Umbilical cord (tissue), 2 donors: ENCODE measurements around the gene MAPKAPK5. TPM values are rescaled to one million over a fixed set of nuclear protein-coding genes. Genes with fewer than 3 reads are reported as not detected.
"Not testable (repeated sequence)": the region's sequence is repeated elsewhere in the genome, so short reads cannot be mapped to it uniquely, and the experiment has no call there.

ENCODE experiments used
- DNase-seq: peaks from one replicate; pipeline ENCODE4 v3.0.0-alpha.2; 2015; ENCODE audit warnings: low spot score
- total RNA-seq: library from RNA; depleted of rRNA; stranded (reverse); fragments of >200 nt; gene quantifications from one replicate; pipeline ENCODE4 v1.2.3, GENCODE V29; 2014; ENCODE audit warnings: low replicate concordance; ENCODE audit not compliant: insufficient read depth

The MAPKAPK5 gene
- total RNA-seq, 1 donor from 2014 or later, result 23.1 TPM

DNA sequence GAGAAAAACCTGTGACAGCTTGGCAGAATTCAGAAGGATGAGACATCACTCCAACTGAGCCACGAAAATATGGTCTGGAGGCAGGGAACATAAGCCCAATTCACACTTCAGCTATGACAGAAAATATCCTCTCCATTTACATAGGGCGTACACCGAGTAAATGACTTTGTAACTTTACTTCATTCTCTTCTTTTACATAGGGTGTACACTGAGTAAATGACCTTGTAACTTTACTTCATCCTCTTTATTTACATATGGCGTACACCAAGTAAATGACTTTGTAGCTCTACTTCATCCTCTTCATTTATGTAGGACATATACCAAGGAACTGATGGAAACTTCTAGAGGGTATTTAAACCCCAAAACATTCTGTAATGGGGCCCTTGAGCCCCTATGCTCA, 14.1 kb upstream of the MAPKAPK5 start:
- no peak for DNase-seq

DNA sequence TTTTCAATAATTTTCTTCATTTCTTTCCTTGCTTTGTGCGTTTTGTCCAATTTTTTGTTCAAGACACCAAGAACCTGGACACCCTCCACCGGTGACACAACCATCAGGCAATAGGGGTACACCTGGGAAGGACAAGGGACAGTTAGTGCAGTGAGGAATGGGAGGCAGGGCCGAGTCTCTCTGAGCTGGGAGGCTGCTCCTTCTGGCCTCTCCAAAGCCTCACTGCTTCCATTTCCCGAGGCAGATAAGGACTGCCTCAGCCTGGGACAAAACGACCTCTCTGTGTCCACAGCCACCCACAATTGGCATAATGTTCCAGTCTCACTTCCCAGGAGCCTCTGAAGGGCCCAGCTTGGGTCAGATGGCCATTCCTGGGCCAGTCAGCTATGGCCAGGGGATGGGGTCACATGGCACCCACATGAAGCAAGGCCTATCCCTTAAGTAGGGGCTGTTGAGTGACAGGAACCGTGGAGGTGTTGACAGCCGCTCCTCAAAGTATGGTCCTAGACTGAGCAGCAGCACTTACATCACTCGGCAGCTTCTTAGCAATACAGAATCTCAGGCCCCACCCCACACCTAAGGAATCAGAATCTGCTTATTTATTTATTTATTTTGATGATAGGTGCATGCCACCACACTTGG, 13.6 kb upstream of the MAPKAPK5 start:
- DNase-seq, result no peak

- DNase-seq, result not testable (repeated sequence)
Observed at GRCh38 chr12:111829635-111830034, 12.4 kb upstream of the MAPKAPK5 start.

GRCh38 chr12:111834740-111835386, 7.2 kb upstream of the MAPKAPK5 start:
- not testable (repeated sequence) for DNase-seq

DNA sequence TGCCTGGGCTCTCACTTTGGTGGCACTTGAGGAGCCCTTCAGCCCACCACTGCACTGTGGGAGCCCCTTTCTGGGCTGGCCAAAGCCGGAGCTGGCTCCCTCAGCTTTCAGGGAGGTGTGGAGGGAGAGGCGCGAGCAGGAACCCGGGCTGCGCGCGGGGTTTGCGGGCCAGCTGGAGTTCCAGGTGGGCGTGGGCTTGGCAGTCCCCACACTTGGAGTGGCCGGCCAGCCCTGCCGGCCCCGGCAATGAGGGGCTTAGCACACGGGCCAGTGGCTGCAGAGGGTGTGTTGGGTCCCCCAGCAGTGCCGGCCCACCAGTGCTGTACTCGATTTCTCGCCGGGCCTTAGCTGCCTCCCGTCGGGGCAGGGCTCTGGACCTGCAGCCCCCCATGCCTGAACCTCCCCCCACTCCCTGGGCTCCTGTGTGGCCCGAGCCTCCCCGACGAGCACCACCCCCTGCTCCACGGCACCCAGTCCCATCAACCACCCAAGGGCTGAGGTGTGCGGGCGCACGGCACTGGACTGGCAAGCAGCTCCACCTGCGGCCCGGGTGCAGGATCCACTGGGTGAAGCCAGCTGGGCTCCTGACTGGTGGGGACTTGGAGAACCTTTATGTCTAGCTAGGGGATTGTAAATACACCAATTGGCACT, 6.4 kb upstream of the MAPKAPK5 start:
- not testable (repeated sequence) for DNase-seq

DNA sequence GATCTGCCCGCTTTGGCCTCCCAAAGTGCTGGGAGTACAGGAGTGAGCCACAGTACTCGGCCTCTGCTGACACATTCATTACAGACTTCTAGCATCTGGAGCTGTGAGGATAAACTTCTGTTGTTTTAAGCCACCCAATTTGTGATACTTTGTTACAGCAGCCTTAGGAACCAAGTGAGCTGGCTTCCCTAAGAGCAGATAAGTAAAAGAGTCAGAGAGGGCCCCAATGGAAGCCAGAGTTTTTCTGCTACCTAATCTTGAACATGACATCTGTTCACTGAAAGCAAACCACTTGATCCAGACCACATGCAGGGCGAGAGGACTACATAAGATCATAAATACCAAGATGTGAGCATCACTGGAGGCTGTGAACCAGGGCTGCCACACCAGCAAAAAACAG, 3.7 kb upstream of the MAPKAPK5 start:
- DNase-seq, result peak; percentile 40

GRCh38 chr12:111840807-111841206, 1.2 kb upstream of the MAPKAPK5 start:
- DNase-seq, result no peak

DNA sequence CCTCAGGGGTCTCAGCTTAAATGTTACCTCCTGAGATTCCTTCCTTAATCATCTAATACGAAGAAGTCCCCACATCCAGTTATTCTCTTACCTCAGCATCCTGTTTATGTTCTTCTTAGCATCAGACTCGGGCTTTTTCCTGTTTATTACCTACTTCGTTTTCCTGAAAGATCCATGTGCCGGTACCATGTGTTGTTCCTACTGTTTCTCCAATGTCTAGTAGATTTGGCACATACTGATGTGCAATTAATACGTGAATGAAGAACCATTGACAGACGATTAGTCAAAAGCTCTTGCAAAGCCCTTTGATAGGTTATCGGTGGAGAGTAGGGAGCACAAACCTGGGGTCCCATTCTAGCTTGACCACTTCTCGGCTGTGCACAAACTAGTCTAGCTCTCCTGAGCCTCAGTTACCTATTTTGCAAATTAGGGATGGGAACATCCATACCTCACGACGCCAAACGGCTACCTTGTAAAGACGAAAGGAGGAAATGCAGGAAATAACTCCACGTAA, 735 bp upstream of the MAPKAPK5 start:
- DNase-seq, result no peak

DNA sequence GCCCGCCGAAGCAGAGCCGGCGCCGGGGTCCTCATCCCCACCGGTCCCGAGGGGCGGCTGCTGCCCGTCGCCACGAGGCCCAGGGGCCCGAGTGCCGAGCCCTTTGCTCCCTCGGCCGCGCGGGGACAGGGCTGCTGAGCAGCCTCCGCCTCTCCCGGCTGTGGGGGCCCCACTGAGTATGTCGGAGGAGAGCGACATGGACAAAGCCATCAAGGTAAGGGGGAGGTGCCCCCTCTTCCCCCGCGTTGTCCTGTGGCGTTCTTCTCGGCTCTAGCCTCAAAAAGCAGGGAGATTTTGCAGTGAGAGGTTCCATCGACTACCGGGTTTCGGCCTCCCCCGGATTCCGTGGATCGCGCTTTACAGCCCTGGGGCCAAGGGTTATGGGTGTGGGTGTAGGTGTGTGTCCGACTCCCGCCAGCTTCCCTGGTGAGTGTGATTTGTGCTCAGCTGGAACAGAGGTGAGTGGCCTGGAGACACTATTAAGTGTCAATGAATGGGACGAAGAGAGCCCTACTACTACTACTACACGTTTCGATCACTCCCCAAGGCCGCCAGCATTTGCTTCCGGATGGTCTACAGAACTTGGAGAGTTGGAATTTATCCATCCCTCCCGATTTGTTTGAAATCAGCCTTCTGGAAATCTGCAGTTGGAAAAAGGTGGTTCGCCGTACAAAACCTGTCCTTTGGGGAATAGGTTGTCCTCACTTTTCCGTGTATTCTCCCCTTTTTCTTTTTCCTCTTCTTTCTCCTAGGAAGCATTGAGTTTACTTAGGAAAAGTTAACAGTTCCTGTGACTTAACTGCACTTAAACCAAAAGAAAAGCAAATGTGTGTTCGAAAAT, 748 bp downstream of the MAPKAPK5 start:
- DNase-seq, result no peak

GRCh38 chr12:111846016-111846415, 4.0 kb downstream of the MAPKAPK5 start:
- DNase-seq, result no peak

DNA sequence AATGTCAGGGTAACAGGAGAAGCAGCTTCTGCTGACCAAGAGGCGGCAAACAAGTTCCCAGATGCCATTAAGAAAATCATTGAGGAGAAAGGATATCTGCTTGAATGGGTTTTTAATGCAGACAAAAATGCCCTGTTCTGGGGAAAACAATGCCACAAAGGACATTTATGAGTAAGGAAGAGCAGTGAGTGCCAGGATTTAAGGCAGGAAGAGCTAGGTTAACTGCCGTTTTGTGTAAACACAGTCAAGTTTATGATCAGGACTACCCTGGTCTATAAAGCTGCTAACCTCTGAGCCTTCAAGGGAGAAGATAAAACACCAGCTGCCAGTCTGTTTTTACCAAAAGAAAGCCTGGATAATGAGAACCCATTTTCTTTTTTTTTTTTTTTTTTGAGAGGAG, 8.5 kb downstream of the MAPKAPK5 start:
- no peak for DNase-seq

DNA sequence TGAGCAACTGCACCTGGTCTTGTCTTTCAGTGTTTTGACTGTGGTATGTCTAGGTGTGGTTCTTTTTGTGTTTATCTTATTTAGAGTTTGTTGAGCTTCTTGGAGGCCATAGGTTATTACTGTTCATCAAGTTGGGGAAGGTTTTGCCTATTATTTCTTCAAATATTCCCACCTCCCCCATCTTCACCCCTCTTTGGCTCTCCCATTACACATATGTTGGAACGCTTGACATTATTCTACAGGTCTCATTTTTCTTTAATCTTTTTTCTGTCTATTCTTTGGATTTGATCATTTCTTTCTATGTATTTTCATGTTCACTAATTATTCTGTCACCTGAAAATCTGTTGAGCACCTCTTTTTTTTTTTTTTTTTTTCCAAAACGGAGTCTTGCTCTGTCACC, 16.2 kb downstream of the MAPKAPK5 start:
- no peak for DNase-seq

DNA sequence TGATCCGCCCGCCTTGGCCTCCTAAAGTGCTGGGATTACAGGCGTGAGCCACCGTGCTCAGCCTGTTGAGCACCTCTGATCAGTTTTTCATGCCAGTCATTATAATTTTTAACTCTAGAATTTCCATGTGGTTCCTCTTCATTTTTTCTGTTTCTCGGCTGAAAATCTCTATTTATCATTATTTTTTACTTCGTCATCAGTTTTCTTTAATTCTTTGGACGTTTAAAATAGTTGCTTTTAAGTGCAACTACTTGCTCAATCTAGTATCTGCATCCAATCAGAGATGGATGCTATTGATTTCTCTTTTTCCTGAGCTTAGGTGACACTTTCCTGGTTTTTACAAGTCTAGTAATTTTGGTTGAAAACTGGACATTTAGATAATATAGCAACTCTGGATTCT, 16.8 kb downstream of the MAPKAPK5 start:
- no peak for DNase-seq

- no peak for DNase-seq
Observed at GRCh38 chr12:111864913-111865312, 22.9 kb downstream of the MAPKAPK5 start.

GRCh38 chr12:111867531-111867930, 25.5 kb downstream of the MAPKAPK5 start:
- DNase-seq, result no peak

DNA sequence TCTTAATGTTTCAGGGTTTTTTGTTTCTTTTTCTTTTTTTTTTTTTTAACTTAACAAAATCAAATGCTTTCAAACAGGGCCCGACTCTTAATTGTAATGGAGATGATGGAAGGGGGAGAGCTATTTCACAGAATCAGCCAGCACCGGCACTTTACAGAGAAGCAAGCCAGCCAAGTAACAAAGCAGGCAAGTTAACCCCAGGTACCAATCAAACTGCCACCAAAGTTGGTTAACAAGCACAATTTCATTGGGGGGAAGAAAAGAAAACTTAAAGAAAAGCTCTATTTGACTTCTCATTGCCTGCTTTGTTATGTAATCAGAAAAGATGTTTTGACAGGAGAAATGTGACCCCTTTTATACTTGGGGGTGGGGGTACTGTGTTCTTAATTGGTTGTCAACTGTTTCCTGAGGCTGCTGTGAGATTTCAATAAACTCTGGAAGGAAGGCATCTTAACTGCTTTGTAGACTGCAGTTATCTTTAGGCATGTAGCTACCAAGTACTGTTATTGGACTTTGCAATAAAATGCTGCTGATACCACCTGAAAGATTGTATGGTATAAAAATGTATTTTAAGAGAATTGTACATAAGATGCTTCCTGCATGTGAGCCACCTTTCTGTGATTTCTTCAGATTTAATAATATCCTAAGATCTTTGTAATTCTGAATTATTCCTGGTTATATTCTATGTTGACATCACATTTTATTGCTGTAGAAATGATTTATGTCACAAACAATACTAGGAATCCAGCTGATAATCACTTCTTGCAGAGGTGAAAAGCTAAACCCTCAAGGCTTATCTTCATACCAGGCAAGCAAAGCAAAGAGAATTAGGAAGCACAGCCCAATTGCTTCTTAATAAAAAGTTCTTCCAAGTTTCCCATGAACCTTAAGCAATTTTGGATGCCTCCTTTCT, 26.9 kb downstream of the MAPKAPK5 start:
- no peak for DNase-seq

GRCh38 chr12:111869671-111870070, 27.6 kb downstream of the MAPKAPK5 start:
- no peak for DNase-seq

- DNase-seq, result no peak
Observed at GRCh38 chr12:111870216-111870615, 28.2 kb downstream of the MAPKAPK5 start.

DNA sequence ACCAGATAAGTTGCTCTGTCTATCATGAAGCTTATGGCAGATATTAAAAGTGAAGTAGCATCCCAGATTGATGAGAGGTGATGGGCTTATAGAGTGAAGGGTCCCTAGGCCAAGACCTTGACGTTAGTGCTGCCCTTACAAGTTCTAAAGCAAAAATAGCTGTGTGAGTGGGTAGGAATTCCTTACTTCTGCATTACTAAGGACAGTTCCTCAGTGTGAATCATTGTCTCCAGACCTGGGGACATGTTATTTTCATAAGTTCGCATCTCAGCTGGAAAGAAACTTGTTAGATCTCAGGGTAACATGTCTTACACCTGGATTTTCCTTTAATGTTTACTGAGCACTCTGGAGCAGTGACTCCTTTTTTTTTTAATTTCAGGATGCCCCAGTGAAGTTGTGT, 28.7 kb downstream of the MAPKAPK5 start:
- no peak for DNase-seq

- DNase-seq, result no peak
Observed at GRCh38 chr12:111873113-111873512, 31.1 kb downstream of the MAPKAPK5 start.

GRCh38 chr12:111881716-111882115, 39.7 kb downstream of the MAPKAPK5 start:
- DNase-seq, result no peak
